Ishikawa (cell line): Measurements from ENCODE around the gene GINS3.

ENCODE experiments used
- CEBPB ChIP-seq: IDR thresholded peaks from 2 replicates; pipeline ENCODE4 v1.6.1; 2012
- CREB1 ChIP-seq: IDR thresholded peaks from 2 replicates; pipeline ENCODE4 v1.6.1; 2012; ENCODE audit warnings: low read depth
- EP300 ChIP-seq: IDR thresholded peaks from 2 replicates; pipeline ENCODE4 v1.6.1; 2012; ENCODE audit warnings: borderline replicate concordance
- TAF1 ChIP-seq: IDR thresholded peaks from 2 replicates; pipeline ENCODE4 v1.6.1; 2012; ENCODE audit warnings: low read depth, mild to moderate bottlenecking
- TCF12 ChIP-seq: IDR thresholded peaks from 2 replicates; pipeline ENCODE4 v1.6.1; 2012; ENCODE audit warnings: low read depth
- TF ChIP-seq, protein P1 (sequence below): IDR thresholded peaks from 2 replicates; pipeline ENCODE4 v1.6.1; 2012; ENCODE audit warnings: low read depth, mild to moderate bottlenecking
- TF ChIP-seq, protein P2 (sequence below): IDR thresholded peaks from 2 replicates; pipeline ENCODE4 v1.6.1; 2012

- TF ChIP-seq, protein P1, sequence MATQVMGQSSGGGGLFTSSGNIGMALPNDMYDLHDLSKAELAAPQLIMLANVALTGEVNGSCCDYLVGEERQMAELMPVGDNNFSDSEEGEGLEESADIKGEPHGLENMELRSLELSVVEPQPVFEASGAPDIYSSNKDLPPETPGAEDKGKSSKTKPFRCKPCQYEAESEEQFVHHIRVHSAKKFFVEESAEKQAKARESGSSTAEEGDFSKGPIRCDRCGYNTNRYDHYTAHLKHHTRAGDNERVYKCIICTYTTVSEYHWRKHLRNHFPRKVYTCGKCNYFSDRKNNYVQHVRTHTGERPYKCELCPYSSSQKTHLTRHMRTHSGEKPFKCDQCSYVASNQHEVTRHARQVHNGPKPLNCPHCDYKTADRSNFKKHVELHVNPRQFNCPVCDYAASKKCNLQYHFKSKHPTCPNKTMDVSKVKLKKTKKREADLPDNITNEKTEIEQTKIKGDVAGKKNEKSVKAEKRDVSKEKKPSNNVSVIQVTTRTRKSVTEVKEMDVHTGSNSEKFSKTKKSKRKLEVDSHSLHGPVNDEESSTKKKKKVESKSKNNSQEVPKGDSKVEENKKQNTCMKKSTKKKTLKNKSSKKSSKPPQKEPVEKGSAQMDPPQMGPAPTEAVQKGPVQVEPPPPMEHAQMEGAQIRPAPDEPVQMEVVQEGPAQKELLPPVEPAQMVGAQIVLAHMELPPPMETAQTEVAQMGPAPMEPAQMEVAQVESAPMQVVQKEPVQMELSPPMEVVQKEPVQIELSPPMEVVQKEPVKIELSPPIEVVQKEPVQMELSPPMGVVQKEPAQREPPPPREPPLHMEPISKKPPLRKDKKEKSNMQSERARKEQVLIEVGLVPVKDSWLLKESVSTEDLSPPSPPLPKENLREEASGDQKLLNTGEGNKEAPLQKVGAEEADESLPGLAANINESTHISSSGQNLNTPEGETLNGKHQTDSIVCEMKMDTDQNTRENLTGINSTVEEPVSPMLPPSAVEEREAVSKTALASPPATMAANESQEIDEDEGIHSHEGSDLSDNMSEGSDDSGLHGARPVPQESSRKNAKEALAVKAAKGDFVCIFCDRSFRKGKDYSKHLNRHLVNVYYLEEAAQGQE = no peak
- TF ChIP-seq CREB1 (no peak), EP300 (no peak), TCF12 (no peak), TAF1 (no peak), CEBPB (no peak)
- TF ChIP-seq, protein P2, sequence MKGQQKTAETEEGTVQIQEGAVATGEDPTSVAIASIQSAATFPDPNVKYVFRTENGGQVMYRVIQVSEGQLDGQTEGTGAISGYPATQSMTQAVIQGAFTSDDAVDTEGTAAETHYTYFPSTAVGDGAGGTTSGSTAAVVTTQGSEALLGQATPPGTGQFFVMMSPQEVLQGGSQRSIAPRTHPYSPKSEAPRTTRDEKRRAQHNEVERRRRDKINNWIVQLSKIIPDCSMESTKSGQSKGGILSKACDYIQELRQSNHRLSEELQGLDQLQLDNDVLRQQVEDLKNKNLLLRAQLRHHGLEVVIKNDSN = no peak
These were observed 26.3 kb downstream of the GINS3 start for GRCh38 chr16:58418601-58419000.
